ENCODE results near the gene RNF220. TPM values are rescaled to one million over a fixed set of nuclear protein-coding genes. Genes with fewer than 3 reads are reported as not detected.

The RNF220 gene
- total and polyA plus RNA-seq, 2 of the 4 experiments (the other 2 are of a cell fraction) = 71.8 to 77.1 TPM

DNA sequence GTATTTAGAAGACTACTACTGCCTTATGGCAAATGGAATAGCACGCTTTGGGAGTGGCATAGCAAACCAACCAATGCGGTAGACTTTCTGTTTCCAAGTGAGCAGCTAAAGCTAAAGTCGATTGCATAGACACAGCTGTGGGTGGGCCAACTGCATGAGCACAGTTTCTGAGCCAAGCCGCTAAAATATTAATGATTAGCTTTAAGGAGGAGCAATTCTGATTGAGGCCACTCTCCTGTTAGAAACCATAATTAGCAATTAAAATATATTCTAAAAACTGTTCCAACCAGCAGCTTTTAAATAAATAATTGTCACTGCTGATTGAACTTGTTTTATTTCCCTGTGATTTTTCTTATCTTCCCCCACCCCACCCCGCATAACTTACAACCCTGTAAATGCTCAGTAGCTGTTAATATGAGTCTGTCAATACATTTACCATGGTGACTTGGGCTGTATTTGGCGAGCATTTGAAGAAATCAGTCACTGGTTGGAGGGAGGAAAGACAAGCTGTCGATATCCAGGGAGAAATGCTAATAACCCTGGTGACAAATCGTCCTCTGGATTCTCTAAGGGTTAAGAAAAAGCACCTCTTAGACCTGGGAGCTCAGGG, 32.2 kb downstream of the RNF220 start:
- H2BK5ac ChIP-seq (ENCODE audit: low read depth, low read length, poor library complexity, severe bottlenecking) = no peak overlapping the region
- H4K91ac ChIP-seq (ENCODE audit: insufficient read depth, low read depth, low read length) = no peak overlapping the region
- ChIA-PET POLR2A (ENCODE audit: unreplicated experiment) (no interaction called here), CTCF (no interaction called here)
- H2BK15ac ChIP-seq (ENCODE audit: low read depth, low read length) = no peak overlapping the region
- H3K18ac ChIP-seq (ENCODE audit: low read depth, low read length) = no peak overlapping the region
- peaks cover 12% of the 10 kb centered on the region for H3K27me3 ChIP-seq (ENCODE audit: control insufficient read depth, insufficient read depth, low read length)
- in situ Hi-C loops (cut with MboI; ENCODE audit: low sequenced_read_pairs) (no loop called here), intact Hi-C loops (cut with micrococcal nuclease) (no loop called here), dilution Hi-C loops (cut with HindIII; ENCODE audit: low sequenced_read_pairs, unreplicated experiment) (no loop called here)
- no peak overlapping the region for H4K8ac ChIP-seq (ENCODE audit: low read depth in 2 of 2, low read length in 2 of 2)
- no peak overlapping the region for H3K9ac ChIP-seq (ENCODE audit: low read depth, low read length)
- 40% methylated on average over 1 of the region's 8 CpGs; no CpG with 5 or more reads in 1 of the 2 experiments for whole genome bisulfite sequencing, 2 experiments (ENCODE audit: extremely low coverage in 2 of 2, insufficient read length in 1 of 2)
- H3K9me3 ChIP-seq (ENCODE audit: control insufficient read depth, insufficient read depth, low read length) = no peaks in the 10 kb centered on the region
- H4K20me1 ChIP-seq (ENCODE audit: insufficient read depth, low read length) = no peaks in the 10 kb centered on the region
- DNase-seq = no peak
- H3K27ac ChIP-seq (ENCODE audit: insufficient read depth, low read length) = no peak overlapping the region
- TF ChIP-seq, protein P1, sequence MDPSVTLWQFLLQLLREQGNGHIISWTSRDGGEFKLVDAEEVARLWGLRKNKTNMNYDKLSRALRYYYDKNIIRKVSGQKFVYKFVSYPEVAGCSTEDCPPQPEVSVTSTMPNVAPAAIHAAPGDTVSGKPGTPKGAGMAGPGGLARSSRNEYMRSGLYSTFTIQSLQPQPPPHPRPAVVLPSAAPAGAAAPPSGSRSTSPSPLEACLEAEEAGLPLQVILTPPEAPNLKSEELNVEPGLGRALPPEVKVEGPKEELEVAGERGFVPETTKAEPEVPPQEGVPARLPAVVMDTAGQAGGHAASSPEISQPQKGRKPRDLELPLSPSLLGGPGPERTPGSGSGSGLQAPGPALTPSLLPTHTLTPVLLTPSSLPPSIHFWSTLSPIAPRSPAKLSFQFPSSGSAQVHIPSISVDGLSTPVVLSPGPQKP (IDR thresholded peaks at IDR 0.05; ENCODE audit: borderline replicate concordance, low read depth, low read length) = no peak
- TF ChIP-seq MAFK (IDR thresholded peaks at IDR 0.05; ENCODE audit: low read depth, low read length) = no peak
- TF ChIP-seq POLR2A (IDR thresholded peaks at IDR 0.05; ENCODE audit: low read depth, low read length) = no peak
- no peak for TF ChIP-seq CEBPB (IDR thresholded peaks at IDR 0.05; ENCODE audit: low read depth, low read length)
- no peak for TF ChIP-seq MXI1 (IDR thresholded peaks at IDR 0.05; ENCODE audit: borderline replicate concordance, low read depth, low read length)
- TF ChIP-seq RFX5 (IDR thresholded peaks at IDR 0.05; ENCODE audit: low read depth, low read length) = no peak
- TF ChIP-seq BHLHE40 (IDR thresholded peaks at IDR 0.05; ENCODE audit: low read depth, low read length) = no peak
- TF ChIP-seq, protein P2, sequence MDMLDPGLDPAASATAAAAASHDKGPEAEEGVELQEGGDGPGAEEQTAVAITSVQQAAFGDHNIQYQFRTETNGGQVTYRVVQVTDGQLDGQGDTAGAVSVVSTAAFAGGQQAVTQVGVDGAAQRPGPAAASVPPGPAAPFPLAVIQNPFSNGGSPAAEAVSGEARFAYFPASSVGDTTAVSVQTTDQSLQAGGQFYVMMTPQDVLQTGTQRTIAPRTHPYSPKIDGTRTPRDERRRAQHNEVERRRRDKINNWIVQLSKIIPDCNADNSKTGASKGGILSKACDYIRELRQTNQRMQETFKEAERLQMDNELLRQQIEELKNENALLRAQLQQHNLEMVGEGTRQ (IDR thresholded peaks at IDR 0.05; ENCODE audit: low read depth, low read length) = no peak
- TF ChIP-seq SMC3 (IDR thresholded peaks at IDR 0.05; ENCODE audit: low read depth, low read length) = no peak
- no peak overlapping the region for H3K23ac ChIP-seq (ENCODE audit: low read depth, low read length)
- no peak for ATAC-seq (ENCODE audit: low read depth)
- no peak overlapping the region for H2AFZ ChIP-seq (replicated peaks; ENCODE audit: low read length, poor library complexity)
- H3K4ac ChIP-seq (ENCODE audit: low read depth, low read length) = no peak overlapping the region
- H2BK20ac ChIP-seq (ENCODE audit: low read depth, low read length) = no peak overlapping the region
- H3K4me1 ChIP-seq (ENCODE audit: control insufficient read depth, insufficient read depth, low read length) = no peaks in the 10 kb centered on the region
- H2AK5ac ChIP-seq (ENCODE audit: low read depth, low read length) = no peak overlapping the region
- no peaks in the 10 kb centered on the region for H3K36me3 ChIP-seq (ENCODE audit: control insufficient read depth, insufficient read depth, low read length)
- no peak overlapping the region for H2BK120ac ChIP-seq (ENCODE audit: low read depth, low read length)
- no peaks in the 10 kb centered on the region for H3K79me1 ChIP-seq (ENCODE audit: low read depth in 1 of 2, low read length in 2 of 2)
- BruUV-seq (replicated peaks) = no TSS peak
- no peak overlapping the region for H3K4me3 ChIP-seq (ENCODE audit: insufficient read depth, low read depth, low read length)
- no peaks in the 10 kb centered on the region for H3K9me1 ChIP-seq (ENCODE audit: insufficient read depth, low read length)
- H4K5ac ChIP-seq (ENCODE audit: low read depth, low read length) = no peak overlapping the region
- no peak overlapping the region for H3K56ac ChIP-seq (ENCODE audit: extremely low read depth, insufficient read depth, low read length)
- H2AK9ac ChIP-seq (replicated peaks; ENCODE audit: low read depth, low read length, poor library complexity) = no peak overlapping the region
- H3K14ac ChIP-seq (replicated peaks; ENCODE audit: low read depth, low read length) = no peak overlapping the region
- no peak overlapping the region for H3K4me2 ChIP-seq (ENCODE audit: low read depth, low read length)
